ENCODE results near the gene ZEB2.
"Not testable (repeated sequence)": the region's sequence is repeated elsewhere in the genome, so short reads cannot be mapped to it uniquely, and the experiment has no call there.

Gene ZEB2

GRCh38 chr2:144372410-144373080 is 147.4 kb downstream of the ZEB2 start:
- Histone ChIP-seq H3K4me1 (ENCODE audit: control insufficient read depth in 1 of 2, insufficient read depth in 2 of 2, low read length in 2 of 2) (peaks cover 0 to 4% of the 10 kb centered on the region in 2 donors), H3K36me3 (ENCODE audit: control insufficient read depth in 1 of 2, insufficient read depth in 2 of 2, low read length in 2 of 2) (no peaks in the 10 kb centered on the region), H3K27me3 (ENCODE audit: low read depth, low read length) (no peaks in the 10 kb centered on the region), H3K9me3 (ENCODE audit: control insufficient read depth in 1 of 2, low read length in 2 of 2) (no peaks in the 10 kb centered on the region), H3K27ac (ENCODE audit: low read length) (no peak overlapping the region), H3K4me3 (ENCODE audit: low read depth in 1 of 2, low read length in 2 of 2) (peak overlapping the region in 1 of 2 donors; percentile 21)

- Histone ChIP-seq H3K36me3 (ENCODE audit: control insufficient read depth in 1 of 2, insufficient read depth in 2 of 2, low read length in 2 of 2) (no peaks in the 10 kb centered on the region), H3K4me1 (ENCODE audit: control insufficient read depth in 1 of 2, insufficient read depth in 2 of 2, low read length in 2 of 2) (peaks cover 0 to 4% of the 10 kb centered on the region in 2 donors), H3K27ac (ENCODE audit: low read length) (no peak overlapping the region), H3K9me3 (ENCODE audit: control insufficient read depth in 1 of 2, low read length in 2 of 2) (no peaks in the 10 kb centered on the region), H3K27me3 (ENCODE audit: low read depth, low read length) (no peaks in the 10 kb centered on the region), H3K4me3 (ENCODE audit: low read depth in 1 of 2, low read length in 2 of 2) (no peak overlapping the region)
These were observed 148.9 kb downstream of the ZEB2 start for GRCh38 chr2:144370937-144371584.

DNA sequence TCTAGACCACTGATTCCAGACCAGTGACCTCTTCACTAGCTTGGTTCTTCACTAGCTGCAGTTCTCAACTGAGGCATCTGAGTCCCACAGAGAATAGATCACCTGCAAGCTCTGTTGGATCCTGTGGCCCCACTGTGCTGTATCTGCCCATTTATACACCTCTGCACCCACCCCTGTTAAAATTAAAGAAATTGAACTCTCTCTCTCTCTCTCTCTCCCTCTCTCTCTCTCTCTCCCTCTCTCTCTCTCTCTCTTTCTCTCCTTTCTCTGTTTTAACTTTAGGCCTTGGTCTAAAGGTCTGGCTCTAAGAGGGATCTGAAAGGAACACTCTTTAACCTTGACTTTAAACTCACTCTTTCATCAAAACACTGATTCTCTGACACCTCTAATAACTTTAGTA is 150.5 kb downstream of the ZEB2 start:
- Histone ChIP-seq H3K4me1 (ENCODE audit: control insufficient read depth in 1 of 2, insufficient read depth in 2 of 2, low read length in 2 of 2) (peaks cover 0 to 4% of the 10 kb centered on the region in 2 donors), H3K36me3 (ENCODE audit: control insufficient read depth in 1 of 2, insufficient read depth in 2 of 2, low read length in 2 of 2) (no peaks in the 10 kb centered on the region), H3K27me3 (ENCODE audit: low read depth, low read length) (no peaks in the 10 kb centered on the region), H3K9me3 (ENCODE audit: control insufficient read depth in 1 of 2, low read length in 2 of 2) (no peaks in the 10 kb centered on the region), H3K4me3 (ENCODE audit: low read depth in 1 of 2, low read length in 2 of 2) (no peak overlapping the region), H3K27ac (ENCODE audit: low read length) (no peak overlapping the region)

DNA sequence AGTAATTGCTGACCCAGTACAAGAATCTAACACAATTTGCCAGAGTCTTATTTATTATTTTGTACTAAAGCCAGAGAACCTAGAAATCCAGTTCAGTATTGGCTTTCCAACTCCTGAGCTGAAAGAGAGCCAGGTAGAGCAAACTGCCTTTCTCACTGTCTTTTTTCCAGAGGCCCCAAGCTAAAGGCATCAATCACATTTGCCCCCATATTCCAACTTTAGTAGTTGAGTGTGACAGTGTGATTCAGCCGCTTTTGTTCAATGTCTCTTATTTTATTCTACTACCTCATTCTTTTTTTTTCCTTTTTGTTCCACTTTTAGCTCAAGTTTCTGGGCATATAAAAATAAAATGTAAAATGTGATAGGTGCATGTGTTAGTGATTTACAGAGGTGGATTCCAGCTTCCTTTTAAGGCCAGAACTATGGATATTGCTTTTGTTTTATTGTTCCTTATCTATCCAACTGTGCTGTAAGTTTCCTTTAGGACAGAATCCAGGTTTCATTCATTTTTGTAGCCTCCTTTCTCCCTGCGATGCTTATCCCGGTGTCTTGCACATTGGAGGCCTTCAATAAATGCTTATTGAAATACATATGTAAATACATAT is 153.0 kb downstream of the ZEB2 start:
- no peak overlapping the region for H3K27ac ChIP-seq (ENCODE audit: low read length)
- no peaks in the 10 kb centered on the region for H3K27me3 ChIP-seq (ENCODE audit: low read depth, low read length)
- H3K9me3 ChIP-seq (ENCODE audit: control insufficient read depth in 1 of 2, low read length in 2 of 2), result no peaks in the 10 kb centered on the region
- H3K4me3 ChIP-seq (ENCODE audit: low read depth in 1 of 2, low read length in 2 of 2), result no peak overlapping the region
- no peaks in the 10 kb centered on the region for H3K36me3 ChIP-seq (ENCODE audit: control insufficient read depth in 1 of 2, insufficient read depth in 2 of 2, low read length in 2 of 2)
- peaks cover 0 to 4% of the 10 kb centered on the region in 2 donors for H3K4me1 ChIP-seq (ENCODE audit: control insufficient read depth in 1 of 2, insufficient read depth in 2 of 2, low read length in 2 of 2)

DNA sequence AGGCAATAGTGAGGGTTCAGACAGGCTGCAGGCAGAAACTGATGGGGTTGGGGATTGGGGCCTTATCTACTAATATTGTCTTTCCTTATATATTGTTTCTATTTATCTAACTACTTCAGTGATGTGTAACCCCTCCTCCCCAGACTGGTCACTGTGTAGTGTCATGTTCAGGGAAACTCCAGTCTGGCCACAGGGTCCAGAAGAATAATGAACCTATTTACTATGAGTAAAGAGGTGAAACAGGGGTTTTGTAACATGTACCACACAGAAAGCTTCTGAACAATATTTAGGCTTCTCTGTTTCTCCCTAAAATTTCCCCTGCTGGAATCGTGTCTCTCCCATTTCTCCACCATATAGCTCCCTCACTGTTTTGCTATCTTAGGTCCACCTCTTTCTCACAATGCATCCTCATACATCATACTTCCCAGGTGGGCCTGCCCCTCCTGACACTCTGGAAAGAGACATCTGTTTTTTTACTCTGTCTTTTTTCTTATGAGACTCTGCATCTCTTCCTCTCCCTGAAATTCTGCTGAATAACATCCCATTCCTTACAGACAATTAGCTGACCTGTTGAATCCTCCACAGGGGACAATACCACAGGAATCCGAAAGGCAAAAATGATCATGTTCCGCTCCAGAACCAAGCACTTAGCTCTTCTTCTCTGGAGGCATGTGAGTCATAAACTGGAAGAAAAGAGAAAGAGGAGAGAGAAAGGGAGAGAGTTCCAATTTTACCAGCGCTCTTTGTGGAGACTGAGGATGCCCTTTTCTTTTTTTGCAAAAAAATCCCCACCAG is 154.8 kb downstream of the ZEB2 start:
- no peak overlapping the region for H3K4me3 ChIP-seq (ENCODE audit: low read depth in 1 of 2, low read length in 2 of 2)

DNA sequence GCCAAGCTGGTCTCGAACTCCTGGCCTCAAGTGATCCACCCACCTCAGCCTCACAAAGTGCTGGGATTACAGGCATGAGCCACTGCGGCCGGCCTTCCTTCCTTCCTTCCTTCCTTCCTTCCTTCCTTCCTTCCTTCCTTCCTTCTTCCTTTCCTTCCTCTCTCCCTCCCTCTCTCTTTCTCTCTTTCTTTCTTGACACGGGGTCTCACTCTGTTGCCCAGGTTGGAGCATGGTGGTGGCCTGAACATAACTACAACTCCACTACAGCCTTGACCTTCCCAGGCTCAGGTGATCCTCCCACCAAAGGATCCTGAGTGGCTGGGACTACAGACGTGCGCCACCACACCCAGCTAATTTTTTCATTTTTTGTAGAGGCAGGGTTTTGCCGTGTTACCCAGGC is 155.7 kb downstream of the ZEB2 start:
- not testable (repeated sequence) for H3K9me3 ChIP-seq (ENCODE audit: control insufficient read depth in 1 of 2, low read length in 2 of 2); H3K36me3 ChIP-seq (ENCODE audit: control insufficient read depth in 1 of 2, insufficient read depth in 2 of 2, low read length in 2 of 2); H3K27ac ChIP-seq (ENCODE audit: low read length); H3K27me3 ChIP-seq (ENCODE audit: low read depth, low read length); H3K4me3 ChIP-seq (ENCODE audit: low read depth in 1 of 2, low read length in 2 of 2); H3K4me1 ChIP-seq (ENCODE audit: control insufficient read depth in 1 of 2, insufficient read depth in 2 of 2, low read length in 2 of 2)

More for the DNA sequence above, 154.8 kb downstream of the ZEB2 start:
- Histone ChIP-seq H3K27me3 (ENCODE audit: low read depth, low read length) (no peaks in the 10 kb centered on the region), H3K27ac (ENCODE audit: low read length) (no peak overlapping the region), H3K36me3 (ENCODE audit: control insufficient read depth in 1 of 2, insufficient read depth in 2 of 2, low read length in 2 of 2) (no peaks in the 10 kb centered on the region), H3K9me3 (ENCODE audit: control insufficient read depth in 1 of 2, low read length in 2 of 2) (no peaks in the 10 kb centered on the region), H3K4me1 (ENCODE audit: control insufficient read depth in 1 of 2, insufficient read depth in 2 of 2, low read length in 2 of 2) (no peaks in the 10 kb centered on the region)

DNA sequence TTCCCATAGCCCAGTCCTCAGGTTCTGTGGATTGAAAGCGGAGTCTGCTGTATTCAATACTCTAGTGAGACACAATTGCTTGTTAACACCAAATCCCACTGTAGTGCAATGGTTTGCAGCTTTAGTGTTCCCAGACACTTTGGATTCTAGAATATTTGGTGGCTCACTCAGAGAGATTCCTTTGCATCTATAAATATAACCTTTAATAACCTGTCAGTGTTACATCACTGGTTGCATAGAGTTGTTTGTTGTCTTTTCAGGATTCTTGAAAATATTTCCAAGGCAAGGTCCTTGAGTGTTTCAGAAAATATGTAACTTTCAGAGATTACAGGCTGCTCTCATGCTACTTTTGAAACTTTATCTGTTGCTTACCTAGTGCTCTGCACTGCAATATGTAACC is 157.5 kb downstream of the ZEB2 start:
- H3K27me3 ChIP-seq (ENCODE audit: low read depth, low read length), result no peaks in the 10 kb centered on the region
- no peaks in the 10 kb centered on the region for H3K4me1 ChIP-seq (ENCODE audit: control insufficient read depth in 1 of 2, insufficient read depth in 2 of 2, low read length in 2 of 2)
- H3K27ac ChIP-seq (ENCODE audit: low read length), result no peak overlapping the region
- H3K4me3 ChIP-seq (ENCODE audit: low read depth in 1 of 2, low read length in 2 of 2), result no peak overlapping the region
- no peaks in the 10 kb centered on the region for H3K9me3 ChIP-seq (ENCODE audit: control insufficient read depth in 1 of 2, low read length in 2 of 2)
- H3K36me3 ChIP-seq (ENCODE audit: control insufficient read depth in 1 of 2, insufficient read depth in 2 of 2, low read length in 2 of 2), result no peaks in the 10 kb centered on the region

DNA sequence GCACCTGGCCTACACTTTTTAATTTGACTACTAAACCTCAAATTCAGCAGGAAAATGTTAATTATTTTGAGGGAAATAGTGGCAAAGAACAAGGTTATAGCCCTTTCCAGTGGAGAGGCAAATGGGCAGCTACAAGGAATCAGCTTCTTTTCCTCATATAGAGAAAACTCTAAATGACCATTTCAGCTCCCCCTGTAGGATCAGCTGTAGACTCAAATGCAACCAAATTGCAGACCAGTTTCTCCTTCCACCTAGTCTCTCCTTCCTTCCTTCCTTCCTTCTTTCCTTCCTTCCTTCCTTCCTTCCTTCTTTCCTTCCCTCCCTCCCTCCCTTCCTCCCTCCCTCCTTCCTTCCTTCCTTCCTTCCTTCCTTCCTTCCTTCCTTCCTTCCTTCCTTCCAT is 158.2 kb downstream of the ZEB2 start:
- Histone ChIP-seq H3K36me3 (ENCODE audit: control insufficient read depth in 1 of 2, insufficient read depth in 2 of 2, low read length in 2 of 2) (no peaks in the 10 kb centered on the region), H3K9me3 (ENCODE audit: control insufficient read depth in 1 of 2, low read length in 2 of 2) (no peaks in the 10 kb centered on the region), H3K4me3 (ENCODE audit: low read depth in 1 of 2, low read length in 2 of 2) (no peak overlapping the region), H3K27ac (ENCODE audit: low read length) (no peak overlapping the region), H3K27me3 (ENCODE audit: low read depth, low read length) (no peaks in the 10 kb centered on the region), H3K4me1 (ENCODE audit: control insufficient read depth in 1 of 2, insufficient read depth in 2 of 2, low read length in 2 of 2) (no peaks in the 10 kb centered on the region)

- no peaks in the 10 kb centered on the region for H3K36me3 ChIP-seq (ENCODE audit: control insufficient read depth in 1 of 2, insufficient read depth in 2 of 2, low read length in 2 of 2)
- no peak overlapping the region for H3K4me3 ChIP-seq (ENCODE audit: low read depth in 1 of 2, low read length in 2 of 2)
- no peaks in the 10 kb centered on the region for H3K4me1 ChIP-seq (ENCODE audit: control insufficient read depth in 1 of 2, insufficient read depth in 2 of 2, low read length in 2 of 2)
- H3K9me3 ChIP-seq (ENCODE audit: control insufficient read depth in 1 of 2, low read length in 2 of 2), result no peaks in the 10 kb centered on the region
- no peaks in the 10 kb centered on the region for H3K27me3 ChIP-seq (ENCODE audit: low read depth, low read length)
- H3K27ac ChIP-seq (ENCODE audit: low read length), result no peak overlapping the region
These were observed 160.2 kb downstream of the ZEB2 start for GRCh38 chr2:144359684-144360083.

- H3K4me1 ChIP-seq (ENCODE audit: control insufficient read depth in 1 of 2, insufficient read depth in 2 of 2, low read length in 2 of 2), result no peaks in the 10 kb centered on the region
- no peaks in the 10 kb centered on the region for H3K36me3 ChIP-seq (ENCODE audit: control insufficient read depth in 1 of 2, insufficient read depth in 2 of 2, low read length in 2 of 2)
- no peak overlapping the region for H3K27ac ChIP-seq (ENCODE audit: low read length)
- no peak overlapping the region for H3K4me3 ChIP-seq (ENCODE audit: low read depth in 1 of 2, low read length in 2 of 2)
- no peaks in the 10 kb centered on the region for H3K9me3 ChIP-seq (ENCODE audit: control insufficient read depth in 1 of 2, low read length in 2 of 2)
- H3K27me3 ChIP-seq (ENCODE audit: low read depth, low read length), result no peaks in the 10 kb centered on the region
These were observed 160.9 kb downstream of the ZEB2 start for GRCh38 chr2:144358979-144359541.

DNA sequence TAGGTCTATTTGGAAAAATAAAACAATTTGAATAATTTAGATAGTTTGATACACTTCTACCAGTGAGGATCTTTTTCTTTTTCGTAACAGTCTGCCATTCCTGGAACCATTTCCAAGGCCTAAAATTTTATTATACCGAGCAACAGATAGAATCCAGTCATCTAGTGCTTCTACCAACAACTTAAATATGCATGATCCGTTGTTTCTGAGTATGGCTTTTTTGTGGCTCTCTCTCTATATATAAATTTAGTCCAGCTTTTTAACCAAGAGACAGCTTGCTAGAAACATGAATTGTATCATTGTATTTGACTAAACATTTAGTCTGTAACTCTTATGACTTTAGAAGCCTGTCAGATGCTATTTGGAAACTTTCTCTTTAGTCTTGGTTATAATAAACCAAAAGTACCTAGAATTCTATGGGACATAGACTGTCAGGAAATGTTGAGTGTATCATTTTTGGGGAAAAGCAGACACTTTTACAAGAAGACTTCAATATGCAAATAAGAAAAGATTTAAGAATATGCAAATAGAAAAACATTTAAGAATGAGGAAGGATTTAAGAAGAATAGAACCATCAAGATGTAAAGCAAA is 161.4 kb downstream of the ZEB2 start:
- H3K9me3 ChIP-seq (ENCODE audit: control insufficient read depth in 1 of 2, low read length in 2 of 2), result no peaks in the 10 kb centered on the region
- H3K4me3 ChIP-seq (ENCODE audit: low read depth in 1 of 2, low read length in 2 of 2), result no peak overlapping the region
- H3K4me1 ChIP-seq (ENCODE audit: control insufficient read depth in 1 of 2, insufficient read depth in 2 of 2, low read length in 2 of 2), result no peaks in the 10 kb centered on the region
- no peaks in the 10 kb centered on the region for H3K27me3 ChIP-seq (ENCODE audit: low read depth, low read length)
- H3K27ac ChIP-seq (ENCODE audit: low read length), result no peak overlapping the region
- no peaks in the 10 kb centered on the region for H3K36me3 ChIP-seq (ENCODE audit: control insufficient read depth in 1 of 2, insufficient read depth in 2 of 2, low read length in 2 of 2)
